GM12878 (cell line): ENCODE measurements around the gene E2F2. TPM values are rescaled to one million over a fixed set of nuclear protein-coding genes. Genes with fewer than 3 reads are reported as not detected.

Experiments used
- EED ChIP-seq: sonication (generic); IDR thresholded peaks from 2 replicates; pipeline ENCODE4 v1.6.1; 2016; ENCODE audit warnings: antibody characterized with exemption, low read depth
- KAT2A ChIP-seq: conservative IDR thresholded peaks from 2 replicates; pipeline ENCODE4 v1.6.1; 2011; ENCODE audit warnings: low read depth, low read length; ENCODE audit not compliant: control insufficient read depth
- NBN ChIP-seq: fragments of 450-650 bp; IDR thresholded peaks from 2 replicates; pipeline ENCODE4 v1.6.1; 2016
- NFIC ChIP-seq: IDR thresholded peaks from 2 replicates; pipeline ENCODE4 v1.6.1; 2012; ENCODE audit warnings: low read depth, mild to moderate bottlenecking, inconsistent platforms, low read length, moderate library complexity
- NFXL1 ChIP-seq: fragments of 450-650 bp; IDR thresholded peaks from 2 replicates; pipeline ENCODE4 v1.6.1; 2017; ENCODE audit warnings: antibody characterized with exemption, mild to moderate bottlenecking, borderline replicate concordance
- POLR2AphosphoS5 ChIP-seq: IDR thresholded peaks from 2 replicates; pipeline ENCODE4 v1.6.1; 2011; ENCODE audit warnings: mild to moderate bottlenecking, low read length, inconsistent platforms
- RBBP5 ChIP-seq: fragments of 200-600 bp; sonication (generic); conservative IDR thresholded peaks from 2 replicates; pipeline ENCODE4 v1.6.1; 2016
- TCF12 ChIP-seq: IDR thresholded peaks from 2 replicates; pipeline ENCODE4 v1.6.1; 2011; ENCODE audit warnings: low read depth, mild to moderate bottlenecking, low read length
- polyA plus RNA-seq, 11 experiments: library from polyadenylated mRNA; depleted of rRNA in 4 of 11; unstranded in 6 of 11; stranded (reverse) in 5 of 11; fragments of >200 nt; fragmentation: Nextera tagmentation in 4 of 11; fragmentation: Illumina TruSeq in 1 of 11; extraction: Ambion mirVana in 4 of 11; extraction: Trizol in 1 of 11; gene quantifications; 1 replicate in 1 of 11; 2 replicates in 10 of 11; pipeline versions ENCODE4 v1.2.1 to v1.2.3, GENCODE V29; 2011 to 2016; ENCODE audit warnings: inconsistent platforms in 2 of 11, missing spikeins in 2 of 11, low read depth in 1 of 11
- total RNA-seq, 4 experiments: library from RNA; depleted of rRNA in 3 of 4; stranded (reverse); fragments of >200 nt in 3 of 4; fragmentation: Illumina TruSeq in 1 of 4; extraction: Trizol in 1 of 4; gene quantifications; 2 replicates each; pipeline versions ENCODE4 v1.2.1 to v1.2.3, GENCODE V29; 2013 to 2021
- TF ChIP-seq, protein P1 (sequence below): fragments of 450-650 bp; IDR thresholded peaks from 2 replicates; pipeline ENCODE4 v1.6.1; 2016; ENCODE audit warnings: mild to moderate bottlenecking
- TF ChIP-seq, protein P2 (sequence below): fragments of 450-650 bp; formaldehyde crosslinking; IDR thresholded peaks from 2 replicates; pipeline ENCODE4 v1.4.0; 2020; ENCODE audit warnings: mild to moderate bottlenecking, moderate library complexity
- TF ChIP-seq, protein P3 (sequence below): fragments of 450-650 bp; conservative IDR thresholded peaks from 2 replicates; pipeline ENCODE4 v1.6.1; 2017; ENCODE audit warnings: mild to moderate bottlenecking, moderate library complexity

Gene E2F2
- total and polyA plus RNA-seq, 10 of the 15 experiments (the other 5 are each of a cell fraction or from before 2014, with no cell fraction given): 3.8 to 27.2 (median 14.6) TPM

DNA sequence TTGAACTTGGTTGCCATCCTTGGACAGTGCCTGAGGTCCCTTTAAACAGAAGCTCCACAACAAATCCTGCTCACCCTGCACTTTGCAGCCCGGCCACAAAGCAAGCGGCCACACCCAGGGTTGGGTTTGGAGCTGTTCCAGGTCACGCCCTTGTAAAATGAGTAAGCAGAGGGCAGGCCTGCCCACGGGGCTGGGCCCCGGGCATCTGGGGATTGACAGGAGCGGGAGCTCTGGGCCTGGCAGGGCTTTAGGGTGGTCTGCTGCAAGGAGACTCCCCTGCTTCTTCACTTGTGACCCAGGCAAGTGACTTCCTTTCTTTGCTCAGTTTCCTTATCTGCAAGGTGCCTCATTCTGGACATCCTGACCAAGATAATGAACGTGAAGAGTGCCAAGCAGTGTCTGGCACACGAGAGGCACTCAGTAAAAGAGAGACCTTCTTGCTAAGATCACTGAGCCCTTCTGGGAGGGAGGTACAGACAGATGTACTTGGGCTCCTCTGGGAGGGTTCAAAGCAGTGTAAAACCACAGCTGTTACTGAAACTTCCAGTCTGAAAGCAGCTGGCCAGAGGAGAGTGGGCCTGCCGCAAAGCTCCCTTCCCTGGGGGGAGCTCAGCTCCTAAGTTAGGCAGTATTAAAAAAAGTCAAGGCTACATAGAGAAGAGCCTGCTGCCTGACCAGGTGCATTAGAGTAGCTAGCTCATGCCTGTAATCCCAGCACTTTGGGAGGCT lies 2.6 kb downstream of the E2F2 start (continued):
- TF ChIP-seq NFIC (0 out of 2 replicates have a peak, but pooled peaks have one; percentile 49), EED (peak; percentile 90), KAT2A (no peak), NFXL1 (no peak), TCF12 (peak; percentile 93), NBN (no peak), POLR2AphosphoS5 (no peak), RBBP5 (no peak)
- TF ChIP-seq, protein P1, sequence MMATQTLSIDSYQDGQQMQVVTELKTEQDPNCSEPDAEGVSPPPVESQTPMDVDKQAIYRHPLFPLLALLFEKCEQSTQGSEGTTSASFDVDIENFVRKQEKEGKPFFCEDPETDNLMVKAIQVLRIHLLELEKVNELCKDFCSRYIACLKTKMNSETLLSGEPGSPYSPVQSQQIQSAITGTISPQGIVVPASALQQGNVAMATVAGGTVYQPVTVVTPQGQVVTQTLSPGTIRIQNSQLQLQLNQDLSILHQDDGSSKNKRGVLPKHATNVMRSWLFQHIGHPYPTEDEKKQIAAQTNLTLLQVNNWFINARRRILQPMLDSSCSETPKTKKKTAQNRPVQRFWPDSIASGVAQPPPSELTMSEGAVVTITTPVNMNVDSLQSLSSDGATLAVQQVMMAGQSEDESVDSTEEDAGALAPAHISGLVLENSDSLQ: peak; percentile 80
- TF ChIP-seq, protein P2, sequence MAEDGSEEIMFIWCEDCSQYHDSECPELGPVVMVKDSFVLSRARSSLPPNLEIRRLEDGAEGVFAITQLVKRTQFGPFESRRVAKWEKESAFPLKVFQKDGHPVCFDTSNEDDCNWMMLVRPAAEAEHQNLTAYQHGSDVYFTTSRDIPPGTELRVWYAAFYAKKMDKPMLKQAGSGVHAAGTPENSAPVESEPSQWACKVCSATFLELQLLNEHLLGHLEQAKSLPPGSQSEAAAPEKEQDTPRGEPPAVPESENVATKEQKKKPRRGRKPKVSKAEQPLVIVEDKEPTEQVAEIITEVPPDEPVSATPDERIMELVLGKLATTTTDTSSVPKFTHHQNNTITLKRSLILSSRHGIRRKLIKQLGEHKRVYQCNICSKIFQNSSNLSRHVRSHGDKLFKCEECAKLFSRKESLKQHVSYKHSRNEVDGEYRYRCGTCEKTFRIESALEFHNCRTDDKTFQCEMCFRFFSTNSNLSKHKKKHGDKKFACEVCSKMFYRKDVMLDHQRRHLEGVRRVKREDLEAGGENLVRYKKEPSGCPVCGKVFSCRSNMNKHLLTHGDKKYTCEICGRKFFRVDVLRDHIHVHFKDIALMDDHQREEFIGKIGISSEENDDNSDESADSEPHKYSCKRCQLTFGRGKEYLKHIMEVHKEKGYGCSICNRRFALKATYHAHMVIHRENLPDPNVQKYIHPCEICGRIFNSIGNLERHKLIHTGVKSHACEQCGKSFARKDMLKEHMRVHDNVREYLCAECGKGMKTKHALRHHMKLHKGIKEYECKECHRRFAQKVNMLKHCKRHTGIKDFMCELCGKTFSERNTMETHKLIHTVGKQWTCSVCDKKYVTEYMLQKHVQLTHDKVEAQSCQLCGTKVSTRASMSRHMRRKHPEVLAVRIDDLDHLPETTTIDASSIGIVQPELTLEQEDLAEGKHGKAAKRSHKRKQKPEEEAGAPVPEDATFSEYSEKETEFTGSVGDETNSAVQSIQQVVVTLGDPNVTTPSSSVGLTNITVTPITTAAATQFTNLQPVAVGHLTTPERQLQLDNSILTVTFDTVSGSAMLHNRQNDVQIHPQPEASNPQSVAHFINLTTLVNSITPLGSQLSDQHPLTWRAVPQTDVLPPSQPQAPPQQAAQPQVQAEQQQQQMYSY (CRISPR knock-in tag): no peak
- TF ChIP-seq, protein P3, sequence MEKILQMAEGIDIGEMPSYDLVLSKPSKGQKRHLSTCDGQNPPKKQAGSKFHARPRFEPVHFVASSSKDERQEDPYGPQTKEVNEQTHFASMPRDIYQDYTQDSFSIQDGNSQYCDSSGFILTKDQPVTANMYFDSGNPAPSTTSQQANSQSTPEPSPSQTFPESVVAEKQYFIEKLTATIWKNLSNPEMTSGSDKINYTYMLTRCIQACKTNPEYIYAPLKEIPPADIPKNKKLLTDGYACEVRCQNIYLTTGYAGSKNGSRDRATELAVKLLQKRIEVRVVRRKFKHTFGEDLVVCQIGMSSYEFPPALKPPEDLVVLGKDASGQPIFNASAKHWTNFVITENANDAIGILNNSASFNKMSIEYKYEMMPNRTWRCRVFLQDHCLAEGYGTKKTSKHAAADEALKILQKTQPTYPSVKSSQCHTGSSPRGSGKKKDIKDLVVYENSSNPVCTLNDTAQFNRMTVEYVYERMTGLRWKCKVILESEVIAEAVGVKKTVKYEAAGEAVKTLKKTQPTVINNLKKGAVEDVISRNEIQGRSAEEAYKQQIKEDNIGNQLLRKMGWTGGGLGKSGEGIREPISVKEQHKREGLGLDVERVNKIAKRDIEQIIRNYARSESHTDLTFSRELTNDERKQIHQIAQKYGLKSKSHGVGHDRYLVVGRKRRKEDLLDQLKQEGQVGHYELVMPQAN: no peak; the same call in 1 of the 2 replicates
